ENCODE measurements around the gene OCA2.

Gene OCA2

GRCh38 chr15:27835233-27835939, 263.7 kb downstream of the OCA2 start:
- no peak for DNase-seq

- DNase-seq, result no peak
Observed at GRCh38 chr15:27834684-27835083, 264.4 kb downstream of the OCA2 start.

- DNase-seq, result no peak
Observed at GRCh38 chr15:27833974-27834373, 265.1 kb downstream of the OCA2 start.

- no peak for DNase-seq
Observed at GRCh38 chr15:27833178-27833577, 265.9 kb downstream of the OCA2 start.

- no peak for DNase-seq
Observed at GRCh38 chr15:27832237-27832596, 266.9 kb downstream of the OCA2 start.

- DNase-seq, result no peak
Observed at GRCh38 chr15:27831384-27832236, 267.5 kb downstream of the OCA2 start.

- peak; percentile 14 for DNase-seq
Observed at GRCh38 chr15:27828746-27829145, 270.4 kb downstream of the OCA2 start.

GRCh38 chr15:27826902-27827714, 272.0 kb downstream of the OCA2 start:
- DNase-seq, result peak; percentile 80

- DNase-seq, result peak; percentile 36
Observed at GRCh38 chr15:27826411-27826810, 272.7 kb downstream of the OCA2 start.

- no peak for DNase-seq
Observed at GRCh38 chr15:27824841-27825422, 274.2 kb downstream of the OCA2 start.

GRCh38 chr15:27821273-27821672, 277.8 kb downstream of the OCA2 start:
- DNase-seq, result no peak

- DNase-seq, result no peak
Observed at GRCh38 chr15:27820722-27821121, 278.4 kb downstream of the OCA2 start.

GRCh38 chr15:27820232-27820631, 278.9 kb downstream of the OCA2 start:
- DNase-seq, result peak; percentile 79

- DNase-seq, result no peak
Observed at GRCh38 chr15:27817258-27817657, 281.9 kb downstream of the OCA2 start.

- no peak for DNase-seq
Observed at GRCh38 chr15:27816790-27817189, 282.3 kb downstream of the OCA2 start.

- DNase-seq, result no peak
Observed at GRCh38 chr15:27815035-27815434, 284.1 kb downstream of the OCA2 start.

GRCh38 chr15:27813139-27813538, 286.0 kb downstream of the OCA2 start:
- no peak for DNase-seq

- no peak for DNase-seq
Observed at GRCh38 chr15:27808182-27808581, 290.9 kb downstream of the OCA2 start.

GRCh38 chr15:27807335-27807734, 291.8 kb downstream of the OCA2 start:
- DNase-seq, result no peak

- no peak for DNase-seq
Observed at GRCh38 chr15:27806396-27806795, 292.7 kb downstream of the OCA2 start.

GRCh38 chr15:27805261-27806220, 293.6 kb downstream of the OCA2 start:
- DNase-seq, result no peak

All from fibroblast of skin of right biceps (primary cell).